ENCODE measurements around the gene SP140.
A peak's percentile ranks its signal among the peaks of the same experiment; 100 is the strongest.
"Not testable (repeated sequence)": the region's sequence is repeated elsewhere in the genome, so short reads cannot be mapped to it uniquely, and the experiment has no call there.

The SP140 gene

DNA sequence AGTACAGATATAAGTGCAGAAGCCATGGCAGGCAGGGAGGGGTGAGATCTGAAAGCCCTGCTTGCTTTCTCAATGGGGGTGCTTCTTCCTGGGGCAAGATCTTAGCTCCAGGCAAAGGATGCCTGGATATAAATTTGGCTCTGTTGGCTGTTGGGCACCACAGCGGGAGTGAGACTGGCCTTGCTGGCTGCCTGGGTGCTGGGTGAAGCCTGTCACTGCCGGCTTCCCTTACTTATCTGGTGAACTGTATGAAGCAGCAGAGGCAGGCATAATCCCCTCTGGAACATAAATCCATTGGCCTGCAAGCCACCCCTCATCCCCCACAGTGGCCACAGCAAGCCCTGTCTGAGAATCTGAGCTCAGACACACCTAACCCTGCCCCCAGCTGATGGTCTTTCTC lies 74.1 kb downstream of the SP140 start:
- FAIRE-seq (no peak), DNase-seq (ENCODE audit: insufficient read length) (no peak)
- TF ChIP-seq TAF1 (IDR thresholded peaks at IDR 0.05; ENCODE audit: borderline replicate concordance, low read depth, low read length) = no peak
- no peak for TF ChIP-seq POLR2AphosphoS5 (IDR thresholded peaks at IDR 0.05; ENCODE audit: low read depth, low read length)
- no peak for TF ChIP-seq POLR2A (IDR thresholded peaks at IDR 0.05; ENCODE audit: low read depth, low read length)

DNA sequence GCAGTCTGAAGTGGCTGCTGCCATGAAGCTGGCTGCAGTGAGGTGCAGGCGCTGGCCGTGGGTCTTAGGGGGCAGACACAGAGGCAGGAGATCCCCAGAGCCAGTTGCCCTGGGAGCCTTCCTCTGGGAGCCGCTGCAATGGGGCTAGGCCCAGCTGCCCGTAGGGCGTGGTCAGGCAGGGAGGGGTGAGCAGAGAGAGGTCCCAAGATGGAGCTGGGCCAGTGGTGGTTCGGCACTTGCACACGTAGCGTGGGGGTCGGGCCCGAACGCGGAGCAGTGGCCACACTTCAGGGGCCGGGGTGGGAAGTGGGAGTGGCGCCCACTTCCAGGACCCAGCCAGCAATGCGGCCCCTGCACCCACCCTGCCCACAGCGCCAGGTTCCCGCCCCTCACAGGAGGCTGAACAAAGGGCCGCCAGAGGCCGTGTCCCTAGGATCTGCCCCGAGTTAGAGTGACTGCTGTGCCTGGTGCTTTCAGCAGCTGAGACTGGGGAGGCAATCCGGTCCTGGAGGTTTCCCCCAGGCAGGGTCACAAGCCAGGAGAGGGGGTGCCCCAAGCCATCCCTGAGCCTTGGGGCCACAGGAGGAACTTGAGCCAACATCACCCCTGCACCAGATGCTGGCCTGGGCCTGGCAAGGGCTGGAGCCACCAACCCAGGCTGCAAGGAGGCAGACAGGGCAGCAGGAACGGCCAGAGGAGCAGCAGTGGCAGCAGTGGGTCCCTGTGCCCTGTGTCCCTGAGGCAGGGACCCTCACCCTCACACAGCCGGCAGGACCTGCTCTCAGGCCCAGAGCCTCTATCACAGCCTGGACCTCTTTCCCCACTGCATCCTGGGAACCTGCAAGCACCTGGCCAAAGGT lies 80.1 kb downstream of the SP140 start:
- FAIRE-seq (no peak), DNase-seq (ENCODE audit: insufficient read length) (no peak)
- TF ChIP-seq TAF1 (IDR thresholded peaks at IDR 0.05; ENCODE audit: borderline replicate concordance, low read depth, low read length) (no peak), POLR2AphosphoS5 (IDR thresholded peaks at IDR 0.05; ENCODE audit: low read depth, low read length) (no peak), POLR2A (IDR thresholded peaks at IDR 0.05; ENCODE audit: low read depth, low read length) (no peak)

DNA sequence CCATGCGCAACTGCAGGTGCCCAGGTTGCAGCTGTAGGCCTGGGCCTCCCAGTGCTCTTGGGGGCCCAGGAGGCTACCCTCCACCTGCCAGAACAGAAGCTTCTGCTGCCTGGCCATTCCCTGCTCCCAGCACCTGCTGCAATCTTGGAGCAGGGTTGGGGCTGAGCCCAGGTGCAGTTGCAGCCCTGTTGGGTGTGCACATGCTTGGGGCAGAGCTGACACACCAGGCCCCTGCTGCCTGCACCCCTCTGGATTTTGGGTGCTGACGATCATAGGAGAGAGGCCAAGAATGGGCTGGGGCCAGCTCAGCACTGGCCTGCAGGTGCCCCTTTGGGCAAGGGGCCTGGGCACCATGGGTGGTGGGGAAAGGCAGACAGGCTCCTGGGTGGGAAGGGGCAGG lies 80.9 kb downstream of the SP140 start:
- DNase-seq (ENCODE audit: insufficient read length) = no peak
- no peak for FAIRE-seq
- TF ChIP-seq POLR2AphosphoS5 (IDR thresholded peaks at IDR 0.05; ENCODE audit: low read depth, low read length) = no peak
- TF ChIP-seq POLR2A (IDR thresholded peaks at IDR 0.05; ENCODE audit: low read depth, low read length) = no peak
- TF ChIP-seq TAF1 (IDR thresholded peaks at IDR 0.05; ENCODE audit: borderline replicate concordance, low read depth, low read length) = no peak

- FAIRE-seq = no peak
- TF ChIP-seq POLR2A (IDR thresholded peaks at IDR 0.05; ENCODE audit: low read depth, low read length) (no peak), TAF1 (IDR thresholded peaks at IDR 0.05; ENCODE audit: borderline replicate concordance, low read depth, low read length) (no peak), POLR2AphosphoS5 (IDR thresholded peaks at IDR 0.05; ENCODE audit: low read depth, low read length) (no peak)
These were observed 81.9 kb downstream of the SP140 start for GRCh38 chr2:230307485-230307884.

GRCh38 chr2:230308402-230309000 lies 83.0 kb downstream of the SP140 start:
- FAIRE-seq (no peak), DNase-seq (ENCODE audit: insufficient read length) (no peak)
- TF ChIP-seq TAF1 (IDR thresholded peaks at IDR 0.05; ENCODE audit: borderline replicate concordance, low read depth, low read length) (no peak), POLR2AphosphoS5 (IDR thresholded peaks at IDR 0.05; ENCODE audit: low read depth, low read length) (no peak), POLR2A (IDR thresholded peaks at IDR 0.05; ENCODE audit: low read depth, low read length) (no peak)

More at GRCh38 chr2:230307485-230307884, 81.9 kb downstream of the SP140 start:
- no peak for DNase-seq (ENCODE audit: insufficient read length)

- not testable (repeated sequence) for FAIRE-seq
These were observed 85.3 kb downstream of the SP140 start for GRCh38 chr2:230310792-230311191.

GRCh38 chr2:230311634-230312033 lies 86.1 kb downstream of the SP140 start:
- FAIRE-seq = not testable (repeated sequence)

More at GRCh38 chr2:230310792-230311191, 85.3 kb downstream of the SP140 start:
- DNase-seq (ENCODE audit: insufficient read length) = not testable (repeated sequence)

DNA sequence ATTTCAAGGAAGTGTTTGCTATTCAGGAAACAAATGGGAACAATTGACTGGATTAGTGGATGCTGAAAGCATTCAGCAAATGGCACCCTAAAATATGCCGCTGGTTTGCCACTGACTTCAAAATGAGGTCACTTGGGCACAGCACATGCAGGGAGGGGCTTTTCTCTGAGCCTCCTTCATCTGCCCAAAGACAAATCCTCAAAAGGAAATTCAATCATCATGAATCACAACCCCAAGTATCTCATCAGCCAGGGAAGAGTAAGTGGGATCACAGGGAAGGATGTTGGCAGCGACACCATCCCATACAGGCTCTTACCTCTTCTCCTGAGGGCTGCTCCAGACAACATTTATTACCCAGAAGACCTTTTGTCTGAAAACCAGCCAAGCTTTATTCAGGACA lies 87.1 kb downstream of the SP140 start:
- TF ChIP-seq POLR2A (IDR thresholded peaks at IDR 0.05; ENCODE audit: low read depth, low read length) (no peak), TAF1 (IDR thresholded peaks at IDR 0.05; ENCODE audit: borderline replicate concordance, low read depth, low read length) (no peak), POLR2AphosphoS5 (IDR thresholded peaks at IDR 0.05; ENCODE audit: low read depth, low read length) (no peak)
- no peak for FAIRE-seq
- DNase-seq (ENCODE audit: insufficient read length) = no peak

More at GRCh38 chr2:230311634-230312033, 86.1 kb downstream of the SP140 start:
- not testable (repeated sequence) for DNase-seq (ENCODE audit: insufficient read length)

DNA sequence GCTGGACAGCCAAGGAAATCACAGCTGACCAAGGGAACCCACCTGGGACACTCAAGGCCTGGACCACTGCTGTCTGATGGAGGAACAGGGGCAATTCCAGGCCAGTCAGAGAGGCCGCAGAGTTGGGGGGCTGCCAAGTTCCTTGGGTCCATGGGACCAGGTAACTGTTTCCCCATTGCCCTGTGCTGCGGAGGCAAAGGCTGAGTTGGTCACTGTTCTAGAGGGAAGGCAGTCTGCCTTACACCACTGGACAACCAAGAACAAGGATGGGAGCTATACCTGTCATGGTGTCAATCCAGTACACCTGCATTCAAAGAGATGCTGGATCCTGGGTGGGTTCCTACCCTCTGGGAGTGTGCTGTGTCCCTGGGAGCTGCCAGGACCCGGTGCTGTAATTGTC lies 91.8 kb downstream of the SP140 start:
- FAIRE-seq = peak; percentile 17
- no peak for TF ChIP-seq TAF1 (IDR thresholded peaks at IDR 0.05; ENCODE audit: borderline replicate concordance, low read depth, low read length)
- TF ChIP-seq POLR2A (IDR thresholded peaks at IDR 0.05; ENCODE audit: low read depth, low read length) = no peak
- no peak for TF ChIP-seq POLR2AphosphoS5 (IDR thresholded peaks at IDR 0.05; ENCODE audit: low read depth, low read length)
- DNase-seq (ENCODE audit: insufficient read length) = no peak

DNA sequence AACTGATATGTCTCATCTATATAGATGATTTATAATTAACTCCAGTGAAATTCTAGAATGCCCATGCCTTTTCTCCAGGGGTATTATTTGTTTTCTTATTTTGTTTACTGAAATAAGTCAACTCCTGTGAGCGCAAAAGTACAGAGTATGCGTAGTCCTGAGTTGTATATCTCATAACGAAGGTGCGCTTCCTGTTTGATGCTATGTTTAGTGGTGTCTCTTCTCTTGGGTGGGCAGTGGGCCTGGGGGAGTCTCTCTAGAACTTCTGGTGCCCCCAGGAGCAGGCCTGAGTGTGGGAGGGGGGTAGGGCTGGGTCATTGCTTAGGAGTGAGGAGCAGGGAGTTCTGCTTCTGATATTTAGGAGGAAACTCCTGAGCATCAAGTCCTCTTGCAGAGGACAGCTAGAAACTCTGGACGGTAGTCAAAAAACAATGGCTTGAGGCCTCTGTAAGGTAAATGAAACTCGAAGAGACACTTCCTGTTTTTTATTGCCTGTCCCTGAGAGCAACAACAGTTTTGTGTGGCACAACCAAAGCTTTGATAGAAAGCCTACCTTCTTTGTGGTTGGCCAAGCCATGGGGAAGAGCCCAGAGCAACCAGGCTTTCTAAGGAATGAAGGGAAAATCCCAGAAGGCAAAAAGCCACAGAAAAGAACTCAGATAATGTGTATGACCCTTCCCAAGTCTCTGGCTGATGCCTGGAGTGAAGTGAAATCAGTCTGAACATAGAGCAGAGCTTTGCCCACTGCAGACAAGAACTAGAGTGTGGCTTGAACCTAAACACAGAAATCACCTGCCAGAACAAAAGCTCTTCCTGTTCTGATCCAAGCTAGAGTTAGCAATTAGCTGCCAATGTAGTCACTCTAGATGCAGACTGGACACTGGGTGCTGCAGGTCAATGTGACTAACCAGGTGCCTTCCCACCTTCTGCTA lies 92.9 kb downstream of the SP140 start:
- TF ChIP-seq TAF1 (IDR thresholded peaks at IDR 0.05; ENCODE audit: borderline replicate concordance, low read depth, low read length) (no peak), POLR2AphosphoS5 (IDR thresholded peaks at IDR 0.05; ENCODE audit: low read depth, low read length) (0 out of 2 replicates have a peak, but pooled peaks have one; percentile 32)
- FAIRE-seq (no peak), DNase-seq (ENCODE audit: insufficient read length) (no peak)

DNA sequence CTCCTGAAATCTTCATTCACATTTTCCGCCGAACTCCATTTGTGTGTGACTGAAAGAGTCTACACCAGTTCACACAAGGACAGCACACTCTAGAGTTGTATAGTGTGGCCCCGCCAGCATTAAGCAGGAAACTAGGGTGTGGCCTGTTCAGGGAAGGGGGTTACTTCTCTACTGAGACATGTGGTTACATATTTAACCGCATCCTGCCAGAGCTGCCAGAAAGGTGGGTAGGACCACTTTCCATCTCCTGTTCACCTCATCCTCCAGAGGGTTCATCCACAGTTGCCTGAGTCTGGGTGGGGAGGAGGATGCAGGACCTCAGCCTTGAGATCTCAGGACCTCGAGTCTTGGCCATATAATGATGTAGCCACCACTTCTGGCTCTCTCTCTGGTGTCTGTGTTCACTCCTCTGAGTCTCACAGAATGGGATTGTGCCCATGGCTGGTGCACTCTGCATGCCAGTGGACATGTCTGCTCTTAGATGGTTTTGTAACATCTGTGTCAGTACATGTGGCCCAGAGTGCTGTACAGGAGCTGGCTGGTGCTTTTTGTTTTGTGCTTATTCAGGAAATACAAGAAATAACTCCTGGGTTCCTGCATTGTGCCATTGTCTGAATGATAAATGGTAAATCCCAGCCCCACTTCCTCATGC lies 93.8 kb downstream of the SP140 start:
- FAIRE-seq (peak; percentile 97), DNase-seq (ENCODE audit: insufficient read length) (peak; percentile 35)
- no peak for TF ChIP-seq TAF1 (IDR thresholded peaks at IDR 0.05; ENCODE audit: borderline replicate concordance, low read depth, low read length)
- no peak for TF ChIP-seq POLR2A (IDR thresholded peaks at IDR 0.05; ENCODE audit: low read depth, low read length)
- TF ChIP-seq POLR2AphosphoS5 (IDR thresholded peaks at IDR 0.05; ENCODE audit: low read depth, low read length) = peak; percentile 29; the same call in 1 of the 2 replicates
